IPS-15b (cell line): Measurements from ENCODE around the gene ATXN2L.
"Not testable (repeated sequence)": the region's sequence is repeated elsewhere in the genome, so short reads cannot be mapped to it uniquely, and the experiment has no call there.

Experiments used
- H3K27me3 ChIP-seq: one replicate; pipeline ENCODE4 v1.6.1; 2013; ENCODE audit warnings: low read length; ENCODE audit not compliant: control insufficient read depth, insufficient read depth
- H3K36me3 ChIP-seq: one replicate; pipeline ENCODE4 v1.6.1; 2013; ENCODE audit warnings: low read length; ENCODE audit not compliant: control insufficient read depth, insufficient read depth
- H3K4me1 ChIP-seq: one replicate; pipeline ENCODE4 v1.6.1; 2013; ENCODE audit warnings: mild to moderate bottlenecking, low read length; ENCODE audit not compliant: control insufficient read depth, insufficient read depth
- H3K4me3 ChIP-seq: one replicate; pipeline ENCODE4 v1.5.1; 2013; ENCODE audit warnings: low read depth, low read length
- H3K9ac ChIP-seq: one replicate; pipeline ENCODE4 v1.6.1; 2013; ENCODE audit warnings: low read depth, mild to moderate bottlenecking, low read length
- H3K9me3 ChIP-seq: one replicate; pipeline ENCODE4 v1.6.1; 2013; ENCODE audit warnings: mild to moderate bottlenecking, low read length; ENCODE audit not compliant: control insufficient read depth, insufficient read depth

Gene ATXN2L

DNA sequence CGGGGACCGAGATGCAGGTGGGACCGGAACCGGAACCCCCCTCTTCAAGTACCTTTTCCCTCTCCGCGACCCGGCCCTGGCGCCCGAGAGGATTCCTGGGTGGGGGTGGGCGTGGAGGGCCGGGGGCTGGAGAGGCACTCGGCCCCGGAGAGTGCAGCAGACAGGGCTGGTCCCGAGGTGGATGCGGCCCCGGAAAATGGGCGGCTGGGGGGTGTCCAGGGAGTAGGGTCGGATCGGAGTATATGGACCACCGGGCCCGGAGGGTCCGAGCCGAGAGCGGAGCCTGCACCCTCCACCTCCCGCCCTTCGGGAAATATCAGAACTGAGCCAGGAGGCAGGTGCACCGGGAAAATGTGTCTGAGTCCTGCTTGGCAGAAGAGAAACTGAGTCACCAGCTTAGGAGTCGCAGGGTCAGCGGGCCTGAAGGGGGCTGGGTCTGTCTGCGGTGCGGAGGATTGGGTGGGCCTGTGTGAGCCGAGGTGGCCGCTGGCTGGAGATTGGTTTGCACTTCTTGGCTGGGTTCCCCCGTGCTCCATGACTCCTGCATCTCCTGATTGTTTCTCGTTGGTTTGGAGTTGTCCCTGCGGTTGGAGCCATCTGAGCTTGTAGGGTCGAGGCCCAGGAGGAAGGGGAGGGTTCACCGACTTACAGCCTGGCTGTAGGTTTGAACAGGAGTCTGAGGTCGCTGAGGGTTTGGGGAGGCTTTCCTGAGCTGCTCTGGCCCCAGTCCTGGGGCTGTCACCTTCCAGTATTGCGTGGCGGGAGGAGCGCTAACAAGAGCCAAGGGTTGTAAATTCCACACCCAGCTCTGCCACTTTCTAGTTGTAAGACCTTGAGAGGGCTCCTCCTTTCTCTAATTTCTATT is 41.4 kb downstream of the ATXN2L start:
- H3K9ac ChIP-seq, result peak overlapping the region; percentile 93
- peaks cover 18% of the 10 kb centered on the region for H3K36me3 ChIP-seq
- peak overlapping the region; percentile 99 for H3K4me3 ChIP-seq
- H3K4me1 ChIP-seq, result no peaks in the 10 kb centered on the region
- H3K9me3 ChIP-seq, result no peaks in the 10 kb centered on the region
- H3K27me3 ChIP-seq, result no peaks in the 10 kb centered on the region

- Histone ChIP-seq H3K4me1 (no peaks in the 10 kb centered on the region), H3K4me3 (peak overlapping the region; percentile 99), H3K27me3 (no peaks in the 10 kb centered on the region), H3K9ac (peak overlapping the region; percentile 24), H3K36me3 (peaks cover 28% of the 10 kb centered on the region), H3K9me3 (no peaks in the 10 kb centered on the region)
Measured at GRCh38 chr16:28865001-28865688, 42.3 kb downstream of the ATXN2L start.

DNA sequence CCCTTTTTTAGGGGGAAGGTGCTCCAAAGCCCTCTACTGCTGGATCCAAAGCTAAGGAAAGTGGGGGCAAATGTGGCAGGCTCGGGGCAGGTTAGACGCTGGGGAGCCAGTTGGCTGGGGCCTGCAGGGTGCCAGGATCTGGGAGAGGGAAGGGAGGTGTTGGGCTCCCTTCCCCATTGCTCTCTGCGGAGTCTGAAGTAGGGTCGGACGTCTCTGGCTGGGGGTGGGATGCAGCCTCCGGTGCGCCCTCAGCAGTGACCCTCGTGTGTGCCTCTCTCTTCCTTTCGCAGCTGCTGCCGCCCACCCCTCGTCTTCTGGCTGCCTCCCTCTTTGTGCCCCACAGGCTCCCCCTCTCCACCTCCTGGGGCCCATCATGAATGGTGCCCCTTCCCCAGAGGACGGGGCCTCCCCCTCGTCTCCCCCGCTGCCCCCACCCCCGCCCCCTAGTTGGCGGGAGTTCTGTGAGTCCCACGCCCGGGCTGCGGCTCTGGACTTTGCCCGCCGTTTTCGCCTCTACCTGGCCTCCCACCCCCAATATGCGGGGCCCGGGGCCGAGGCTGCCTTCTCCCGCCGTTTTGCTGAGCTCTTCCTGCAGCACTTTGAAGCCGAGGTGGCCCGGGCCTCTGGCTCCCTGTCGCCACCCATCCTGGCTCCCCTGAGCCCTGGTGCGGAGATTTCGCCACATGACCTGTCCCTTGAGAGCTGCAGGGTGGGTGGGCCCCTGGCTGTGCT is 43.1 kb downstream of the ATXN2L start:
- Histone ChIP-seq H3K9me3 (no peaks in the 10 kb centered on the region), H3K9ac (no peak overlapping the region), H3K27me3 (no peaks in the 10 kb centered on the region), H3K4me1 (no peaks in the 10 kb centered on the region), H3K4me3 (no peak overlapping the region), H3K36me3 (peaks cover 33% of the 10 kb centered on the region)

DNA sequence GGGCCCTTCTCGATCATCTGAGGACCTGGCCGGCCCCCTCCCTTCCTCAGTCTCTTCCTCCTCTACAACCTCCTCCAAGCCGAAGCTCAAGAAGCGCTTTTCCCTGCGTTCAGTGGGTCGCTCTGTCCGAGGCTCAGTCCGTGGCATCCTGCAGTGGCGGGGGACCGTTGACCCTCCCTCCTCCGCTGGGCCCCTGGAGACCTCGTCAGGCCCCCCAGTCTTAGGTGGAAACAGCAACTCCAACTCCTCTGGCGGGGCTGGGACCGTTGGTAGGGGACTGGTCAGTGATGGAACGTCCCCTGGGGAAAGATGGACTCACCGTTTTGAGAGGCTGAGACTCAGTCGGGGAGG is 43.6 kb downstream of the ATXN2L start:
- Histone ChIP-seq H3K4me3 (no peak overlapping the region), H3K9ac (no peak overlapping the region), H3K9me3 (no peaks in the 10 kb centered on the region), H3K4me1 (no peaks in the 10 kb centered on the region), H3K36me3 (peaks cover 35% of the 10 kb centered on the region), H3K27me3 (no peaks in the 10 kb centered on the region)

GRCh38 chr16:28867241-28867640 is 44.4 kb downstream of the ATXN2L start:
- H3K4me1 ChIP-seq, result no peaks in the 10 kb centered on the region
- no peaks in the 10 kb centered on the region for H3K27me3 ChIP-seq
- no peak overlapping the region for H3K9ac ChIP-seq
- peaks cover 38% of the 10 kb centered on the region for H3K36me3 ChIP-seq
- H3K9me3 ChIP-seq, result no peaks in the 10 kb centered on the region
- H3K4me3 ChIP-seq, result no peak overlapping the region

- H3K9ac ChIP-seq, H3K4me1 ChIP-seq: not testable (repeated sequence)
- peaks cover 41% of the 10 kb centered on the region for H3K36me3 ChIP-seq
Measured at GRCh38 chr16:28867646-28868045, 44.8 kb downstream of the ATXN2L start.

GRCh38 chr16:28869201-28869600 is 46.4 kb downstream of the ATXN2L start:
- Histone ChIP-seq H3K4me3 (no peak overlapping the region), H3K9ac (no peak overlapping the region), H3K36me3 (peaks cover 53% of the 10 kb centered on the region)

More at GRCh38 chr16:28867646-28868045, 44.8 kb downstream of the ATXN2L start:
- not testable (repeated sequence) for H3K4me3 ChIP-seq, H3K9me3 ChIP-seq, H3K27me3 ChIP-seq

GRCh38 chr16:28872952-28873351 is 50.2 kb downstream of the ATXN2L start:
- Histone ChIP-seq H3K36me3 (peaks cover 47% of the 10 kb centered on the region), H3K4me3 (no peak overlapping the region), H3K27me3 (no peaks in the 10 kb centered on the region), H3K4me1 (peaks cover 3% of the 10 kb centered on the region), H3K9me3 (no peaks in the 10 kb centered on the region), H3K9ac (no peak overlapping the region)

More at GRCh38 chr16:28869201-28869600, 46.4 kb downstream of the ATXN2L start:
- no peaks in the 10 kb centered on the region for H3K9me3 ChIP-seq
- H3K4me1 ChIP-seq, result no peaks in the 10 kb centered on the region
- H3K27me3 ChIP-seq, result no peaks in the 10 kb centered on the region

DNA sequence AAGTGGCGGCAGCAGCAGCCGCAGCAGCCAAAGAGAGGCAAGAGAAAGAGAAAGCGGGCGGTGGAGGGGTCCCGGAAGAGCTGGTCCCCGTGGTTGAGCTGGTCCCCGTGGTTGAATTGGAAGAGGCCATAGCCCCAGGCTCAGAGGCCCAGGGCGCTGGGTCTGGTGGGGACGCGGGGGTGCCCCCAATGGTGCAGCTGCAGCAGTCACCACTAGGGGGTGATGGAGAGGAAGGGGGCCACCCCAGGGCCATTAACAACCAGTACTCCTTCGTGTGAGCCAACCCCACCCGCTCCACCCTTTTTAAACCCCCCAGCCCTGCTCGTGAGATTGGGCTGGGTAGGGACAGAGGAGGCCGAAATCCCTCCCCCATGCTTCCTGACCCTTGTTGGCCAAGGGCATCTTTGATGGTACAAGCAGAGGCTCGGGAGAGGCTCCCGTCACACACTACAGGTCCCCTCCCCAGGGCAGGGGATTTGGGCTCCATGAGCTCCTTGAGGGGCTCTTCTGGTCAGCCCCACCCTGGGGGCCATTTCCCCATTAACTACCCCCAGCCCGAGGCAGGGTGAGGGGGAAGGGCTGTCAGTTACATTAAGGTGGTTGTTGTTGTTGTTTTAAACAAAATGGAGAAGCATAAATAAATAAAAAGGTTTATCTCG is 50.9 kb downstream of the ATXN2L start:
- Histone ChIP-seq H3K4me1 (peaks cover 3% of the 10 kb centered on the region), H3K9ac (no peak overlapping the region), H3K9me3 (no peaks in the 10 kb centered on the region), H3K4me3 (no peak overlapping the region), H3K27me3 (no peaks in the 10 kb centered on the region), H3K36me3 (peaks cover 45% of the 10 kb centered on the region)

GRCh38 chr16:28874406-28874805 is 51.6 kb downstream of the ATXN2L start:
- Histone ChIP-seq H3K9ac (no peak overlapping the region), H3K4me3 (no peak overlapping the region), H3K36me3 (peaks cover 38% of the 10 kb centered on the region)

More at GRCh38 chr16:28874406-28874805, 51.6 kb downstream of the ATXN2L start:
- H3K27me3 ChIP-seq, result no peaks in the 10 kb centered on the region
- H3K9me3 ChIP-seq, result no peaks in the 10 kb centered on the region
- peaks cover 3% of the 10 kb centered on the region for H3K4me1 ChIP-seq
